ENCODE results near the gene SGK1. TPM values are rescaled to one million over a fixed set of nuclear protein-coding genes. Genes with fewer than 3 reads are reported as not detected.
"Not testable (repeated sequence)": the region's sequence is repeated elsewhere in the genome, so short reads cannot be mapped to it uniquely, and the experiment has no call there.

The SGK1 gene
- total RNA-seq, 2 donors from 2014 or later: 63.5 to 728 TPM

DNA sequence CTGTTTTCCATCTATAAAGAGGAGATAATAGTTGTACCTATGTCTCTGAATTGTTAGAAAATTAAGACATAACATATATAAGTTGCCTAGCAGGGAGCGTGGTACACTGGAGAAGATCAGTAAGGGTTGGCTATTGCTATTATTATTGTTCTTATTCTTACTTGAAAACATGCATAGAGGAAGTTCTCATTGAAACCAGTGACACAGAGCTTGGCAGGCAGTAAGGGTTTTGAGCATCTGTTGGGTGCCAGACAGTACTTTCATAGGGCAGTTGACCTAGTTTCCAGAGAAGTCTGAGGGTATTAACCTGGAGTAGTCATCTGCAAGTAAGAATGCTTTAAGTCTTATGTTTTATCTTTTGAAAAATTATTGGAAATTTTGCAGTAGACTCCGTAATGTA lies 13.3 kb upstream of the SGK1 start:
- intact Hi-C loops (cut with DNase I, micrococcal nuclease): no loop called here
- DNase-seq (no peak), ATAC-seq (no peak)

DNA sequence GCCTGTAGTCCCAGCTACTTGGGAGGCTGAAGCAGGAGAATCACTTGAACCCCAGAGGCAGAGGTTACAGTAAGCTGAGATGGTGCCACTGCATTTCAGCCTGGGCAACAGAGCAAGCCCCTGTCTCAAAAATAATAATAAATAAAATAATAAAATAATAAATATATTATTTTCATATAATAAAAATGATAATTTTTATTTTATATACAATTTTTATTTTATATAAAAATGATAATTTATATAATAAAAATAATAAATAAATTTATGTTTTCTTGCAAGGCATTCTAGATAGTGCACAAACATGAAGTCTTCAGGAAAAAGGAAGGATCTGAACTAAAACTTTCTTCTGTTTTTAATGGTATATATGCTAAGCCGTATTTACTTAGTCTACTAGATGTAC lies 12.6 kb upstream of the SGK1 start:
- intact Hi-C loops (cut with DNase I, micrococcal nuclease): no loop called here
- no peak for ATAC-seq

DNA sequence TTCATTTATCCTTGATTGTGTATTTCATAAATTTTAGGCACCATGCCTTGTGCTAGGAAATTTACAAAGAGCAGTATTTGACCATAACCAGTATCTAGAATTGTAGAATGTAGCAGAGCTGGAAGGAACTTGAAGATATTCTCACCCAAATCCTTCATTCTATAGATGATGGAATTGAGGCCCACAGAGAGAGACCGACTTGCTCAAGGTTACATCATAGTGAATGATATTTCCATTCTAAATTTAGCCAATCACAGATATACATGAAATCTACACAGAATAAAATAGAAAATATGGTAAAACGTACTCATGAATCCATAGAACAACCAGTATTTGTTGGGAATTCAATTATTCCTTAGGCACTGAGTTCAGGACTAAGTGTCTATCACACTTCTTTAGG lies 10.9 kb upstream of the SGK1 start:
- intact Hi-C loops (cut with DNase I, micrococcal nuclease): no loop called here
- ATAC-seq: no peak

More for the DNA sequence above, 12.6 kb upstream of the SGK1 start:
- no peak for DNase-seq

GRCh38 chr6:134328138-134328537 lies 10.2 kb upstream of the SGK1 start:
- intact Hi-C loops (cut with DNase I, micrococcal nuclease): no loop called here
- no peak for ATAC-seq

More for the DNA sequence above, 10.9 kb upstream of the SGK1 start:
- DNase-seq: no peak

DNA sequence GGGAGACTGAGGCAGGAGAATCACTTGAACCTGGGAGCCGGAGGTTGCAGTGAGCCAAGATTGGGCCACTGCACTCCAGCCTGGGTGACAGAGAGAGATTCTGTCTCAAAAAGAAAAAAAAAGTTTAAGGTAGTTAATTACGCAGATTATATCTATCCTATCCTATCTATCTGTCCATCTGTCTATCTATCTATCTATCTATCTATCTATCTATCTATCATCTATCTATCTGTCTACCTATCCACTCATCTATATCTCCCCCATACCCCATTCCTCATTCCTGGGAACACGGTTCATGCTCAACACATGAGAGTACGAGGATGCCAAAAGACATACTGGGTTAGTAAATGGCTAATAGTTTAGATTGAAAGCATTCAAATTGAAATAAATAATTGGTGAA lies 8.3 kb upstream of the SGK1 start:
- ATAC-seq; DNase-seq; intact Hi-C loops (cut with DNase I, micrococcal nuclease): not testable (repeated sequence)

More at GRCh38 chr6:134328138-134328537, 10.2 kb upstream of the SGK1 start:
- DNase-seq: no peak

GRCh38 chr6:134324766-134325165 lies 6.9 kb upstream of the SGK1 start:
- ATAC-seq (no peak), DNase-seq (no peak)
- intact Hi-C loops (cut with DNase I, micrococcal nuclease): no loop called here

DNA sequence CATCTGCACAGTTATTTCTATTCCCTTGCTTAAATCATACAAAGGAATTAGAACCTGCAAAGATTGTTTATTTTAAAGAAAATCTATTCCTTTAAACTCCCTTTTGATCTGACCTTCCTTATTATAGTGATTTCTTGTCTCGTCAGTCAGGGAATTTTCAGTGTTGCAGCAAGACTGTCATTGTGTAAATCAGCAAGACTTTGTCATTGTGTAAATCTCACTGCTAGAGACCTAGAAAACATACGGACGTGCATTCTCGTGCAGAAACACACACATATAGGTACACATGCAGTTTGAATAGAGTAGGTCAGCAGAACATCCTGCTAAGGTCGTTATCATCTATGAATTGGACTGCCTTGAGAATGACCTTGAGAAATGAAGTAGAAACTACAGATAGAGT lies 6.2 kb upstream of the SGK1 start:
- DNase-seq (no peak), ATAC-seq (no peak)
- intact Hi-C loops (cut with DNase I, micrococcal nuclease): no loop called here

DNA sequence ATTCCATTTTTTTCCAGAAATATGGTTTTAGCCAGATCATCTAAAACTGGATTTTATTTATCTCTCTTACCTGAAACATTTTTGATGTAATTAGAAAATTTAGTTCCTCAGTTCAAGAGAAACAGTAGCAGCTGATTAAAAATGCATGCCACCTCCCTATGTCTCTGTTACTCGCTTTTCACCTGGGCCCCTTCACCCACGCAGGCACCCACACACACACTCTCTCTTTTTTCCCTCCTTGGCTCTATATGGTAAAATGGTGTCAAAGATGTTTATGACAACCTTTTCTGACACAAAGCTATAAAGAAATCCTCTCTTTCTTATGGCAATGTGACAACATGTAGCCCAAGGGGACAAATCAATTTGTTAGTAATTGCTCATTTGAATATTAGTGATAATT lies 5.8 kb upstream of the SGK1 start:
- DNase-seq: no peak
- no peak for ATAC-seq
- intact Hi-C loops (cut with DNase I, micrococcal nuclease): no loop called here

DNA sequence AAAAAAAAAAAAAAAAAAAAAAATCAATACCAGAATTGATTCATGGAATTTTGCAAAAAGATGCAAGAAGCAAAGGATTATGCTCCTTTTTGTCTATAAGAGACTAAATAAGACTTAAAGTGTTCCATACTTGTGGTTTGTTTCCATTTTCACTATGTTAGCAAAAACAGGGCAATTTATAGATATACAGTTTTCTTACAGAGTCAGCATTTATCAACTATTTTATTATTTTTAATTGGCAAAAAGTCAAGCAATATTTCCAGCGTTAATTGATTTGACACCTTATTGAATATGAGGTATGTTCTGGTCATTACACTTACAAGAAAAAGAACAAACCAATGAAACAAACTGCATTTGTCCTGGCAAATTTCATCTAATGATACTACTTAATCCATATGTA lies 5.4 kb upstream of the SGK1 start:
- no peak for ATAC-seq
- intact Hi-C loops (cut with DNase I, micrococcal nuclease): no loop called here
- no peak for DNase-seq

- no peak for DNase-seq
- no peak for ATAC-seq
- intact Hi-C loops (cut with DNase I, micrococcal nuclease): no loop called here
Measured at GRCh38 chr6:134322216-134322615, 4.3 kb upstream of the SGK1 start.

DNA sequence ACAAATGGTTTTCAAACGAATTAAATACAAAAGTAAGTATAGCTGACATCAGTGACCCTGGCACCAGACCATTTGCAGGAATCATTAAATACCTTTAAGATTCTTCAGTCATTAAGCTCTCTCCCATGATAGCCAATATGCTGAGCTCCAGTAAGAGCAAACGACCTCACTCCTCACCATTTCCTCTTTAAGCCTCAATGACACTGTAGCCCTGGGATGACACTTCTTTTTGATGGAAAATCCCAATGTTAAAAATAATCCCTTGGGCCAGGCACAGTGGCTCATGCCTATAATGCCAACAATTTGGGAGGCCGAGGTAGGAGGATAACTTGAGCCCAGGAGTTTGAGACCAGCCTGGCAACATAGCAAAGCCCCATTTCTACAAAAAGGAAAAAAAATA lies 3.3 kb upstream of the SGK1 start:
- DNase-seq: no peak
- intact Hi-C loops (cut with DNase I, micrococcal nuclease): no loop called here
- no peak for ATAC-seq

DNA sequence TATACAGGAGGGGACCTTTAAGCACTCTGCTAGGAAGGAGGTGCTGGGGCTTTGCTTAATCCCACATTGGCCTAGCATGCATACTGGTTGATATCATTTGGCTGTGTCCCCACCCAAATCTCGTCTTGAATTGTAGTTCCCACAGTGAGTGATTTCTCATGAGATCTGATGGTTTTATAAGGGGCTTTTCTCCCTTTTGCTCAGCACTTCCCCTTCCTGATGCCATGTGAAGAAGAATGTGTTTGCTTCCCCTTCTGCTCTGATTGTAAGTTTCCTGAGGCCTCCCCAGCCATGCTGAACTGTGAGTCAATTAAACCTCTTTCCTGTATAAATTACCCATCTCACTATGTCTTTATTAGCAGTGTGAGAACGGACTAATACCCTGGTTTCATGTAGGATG lies 1.8 kb upstream of the SGK1 start:
- ATAC-seq; DNase-seq; intact Hi-C loops (cut with DNase I, micrococcal nuclease): not testable (repeated sequence)

DNA sequence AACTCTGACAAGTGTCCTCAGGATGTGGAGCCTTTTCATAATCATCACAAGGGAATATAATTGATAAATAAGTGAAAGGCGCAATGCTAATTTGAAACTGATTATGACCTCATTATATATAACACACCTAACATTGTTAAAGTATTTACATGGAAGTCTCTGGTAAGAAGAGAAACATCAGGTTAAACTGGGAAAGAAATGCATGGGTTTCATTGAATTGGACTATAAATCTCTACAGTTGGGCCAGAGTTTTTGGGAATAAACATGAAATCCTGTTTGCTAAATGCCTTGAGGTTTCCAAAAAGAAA lies 1.0 kb upstream of the SGK1 start:
- no peak for DNase-seq
- no peak for ATAC-seq
- intact Hi-C loops (cut with DNase I, micrococcal nuclease): no loop called here

DNA sequence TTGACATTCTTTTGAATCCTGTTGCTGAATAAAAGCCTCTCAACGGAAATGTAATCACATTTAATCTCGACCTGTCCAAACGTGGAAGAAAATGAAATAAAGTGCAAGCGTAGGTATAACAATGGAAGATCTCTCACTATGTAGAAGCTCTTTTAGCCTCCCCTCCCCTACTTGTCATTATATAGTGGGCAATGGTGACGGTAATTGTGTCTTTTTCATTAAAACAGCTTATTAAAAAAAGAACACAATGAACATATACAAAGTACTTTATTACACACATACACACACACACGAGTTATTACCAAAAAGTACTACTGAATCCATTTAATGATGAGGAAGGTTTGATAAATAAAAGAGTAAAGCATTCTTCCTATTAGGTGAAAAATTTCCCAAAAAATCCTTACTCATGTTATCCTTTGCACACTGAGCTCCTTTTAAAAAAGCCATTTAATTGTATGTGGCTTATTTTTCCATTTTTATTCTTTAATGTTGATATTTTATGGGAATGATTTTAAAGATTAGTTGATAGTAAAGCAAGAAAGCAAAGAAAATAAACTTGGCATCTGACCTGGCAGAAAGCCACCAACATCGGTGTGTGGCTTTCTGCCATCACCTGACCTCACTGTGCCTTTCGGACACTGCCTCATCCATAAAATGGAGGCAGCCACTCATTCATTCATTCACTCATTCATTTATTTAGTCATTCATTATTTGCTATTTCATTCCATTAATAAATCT lies 493 bp upstream of the SGK1 start:
- intact Hi-C loops (cut with DNase I, micrococcal nuclease): no loop called here
- ATAC-seq (no peak), DNase-seq (no peak)

GRCh38 chr6:134316733-134317431 lies 1.0 kb downstream of the SGK1 start:
- ATAC-seq (no peak), DNase-seq (no peak)
- intact Hi-C loops (cut with DNase I, micrococcal nuclease): no loop called here

GRCh38 chr6:134315974-134316441 lies 1.9 kb downstream of the SGK1 start:
- ATAC-seq: no peak
- no peak for DNase-seq
- intact Hi-C loops (cut with DNase I, micrococcal nuclease): no loop called here

DNA sequence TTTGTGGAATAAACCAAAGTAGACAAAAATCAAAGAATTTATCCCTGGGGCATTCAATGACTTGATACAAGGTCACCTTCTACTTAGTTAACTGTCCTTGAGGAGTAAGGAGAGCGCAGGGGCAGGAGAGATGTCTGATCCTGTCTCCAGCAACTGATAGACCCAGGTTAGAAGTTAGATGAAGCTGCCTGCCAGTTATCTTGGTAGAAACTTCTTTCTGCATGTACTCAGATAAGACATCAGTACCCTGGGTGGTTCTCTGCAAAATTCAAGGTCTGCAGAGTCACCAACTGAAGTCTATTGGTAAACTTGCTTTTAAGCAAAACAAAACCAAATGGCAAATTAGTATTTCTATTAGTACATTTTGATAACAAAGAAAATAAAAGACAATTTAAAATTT lies 2.7 kb downstream of the SGK1 start:
- no peak for ATAC-seq
- intact Hi-C loops (cut with DNase I, micrococcal nuclease): no loop called here

GRCh38 chr6:134314006-134314821 lies 3.7 kb downstream of the SGK1 start:
- intact Hi-C loops (cut with DNase I, micrococcal nuclease): no loop called here
- DNase-seq: no peak
- ATAC-seq: no peak

More for the DNA sequence above, 2.7 kb downstream of the SGK1 start:
- no peak for DNase-seq

GRCh38 chr6:134312038-134312660 lies 5.8 kb downstream of the SGK1 start:
- ATAC-seq (no peak), DNase-seq (no peak)
- intact Hi-C loops (cut with DNase I, micrococcal nuclease): no loop called here

Data from left colon (tissue), 2 donors.